ENCODE results near the gene SUN2. TPM values are rescaled to one million over a fixed set of nuclear protein-coding genes. Genes with fewer than 3 reads are reported as not detected.

The SUN2 gene
- total RNA-seq, 2 experiments from 2014 or later: 101 to 107 TPM

GRCh38 chr22:38694049-38694448, 61.7 kb downstream of the SUN2 start:
- CTCF ChIA-PET: no interaction called here
- Mint-ChIP-seq H3K27me3 (no peaks in the 10 kb centered on the region), H3K4me1 (ENCODE audit: low read depth) (peaks cover 48% of the 10 kb centered on the region), H3K4me3 (no peak overlapping the region), H3K36me3 (ENCODE audit: low read depth) (peaks cover 65% of the 10 kb centered on the region), H3K9me3 (no peaks in the 10 kb centered on the region), H3K27ac (no peak overlapping the region)
- intact Hi-C loops (cut with micrococcal nuclease): no loop called here
- DNase-seq (no peak), ATAC-seq (no peak)
- TF ChIP-seq, protein P1, sequence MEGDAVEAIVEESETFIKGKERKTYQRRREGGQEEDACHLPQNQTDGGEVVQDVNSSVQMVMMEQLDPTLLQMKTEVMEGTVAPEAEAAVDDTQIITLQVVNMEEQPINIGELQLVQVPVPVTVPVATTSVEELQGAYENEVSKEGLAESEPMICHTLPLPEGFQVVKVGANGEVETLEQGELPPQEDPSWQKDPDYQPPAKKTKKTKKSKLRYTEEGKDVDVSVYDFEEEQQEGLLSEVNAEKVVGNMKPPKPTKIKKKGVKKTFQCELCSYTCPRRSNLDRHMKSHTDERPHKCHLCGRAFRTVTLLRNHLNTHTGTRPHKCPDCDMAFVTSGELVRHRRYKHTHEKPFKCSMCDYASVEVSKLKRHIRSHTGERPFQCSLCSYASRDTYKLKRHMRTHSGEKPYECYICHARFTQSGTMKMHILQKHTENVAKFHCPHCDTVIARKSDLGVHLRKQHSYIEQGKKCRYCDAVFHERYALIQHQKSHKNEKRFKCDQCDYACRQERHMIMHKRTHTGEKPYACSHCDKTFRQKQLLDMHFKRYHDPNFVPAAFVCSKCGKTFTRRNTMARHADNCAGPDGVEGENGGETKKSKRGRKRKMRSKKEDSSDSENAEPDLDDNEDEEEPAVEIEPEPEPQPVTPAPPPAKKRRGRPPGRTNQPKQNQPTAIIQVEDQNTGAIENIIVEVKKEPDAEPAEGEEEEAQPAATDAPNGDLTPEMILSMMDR (IDR thresholded peaks at IDR 0.05): no peak
- POLR2A ChIA-PET: interaction anchor here (1.5 kb wide), 1 partner anchor 12 kb away, joined by 10 read pairs; the partner anchor contains the start of gene TOMM22

DNA sequence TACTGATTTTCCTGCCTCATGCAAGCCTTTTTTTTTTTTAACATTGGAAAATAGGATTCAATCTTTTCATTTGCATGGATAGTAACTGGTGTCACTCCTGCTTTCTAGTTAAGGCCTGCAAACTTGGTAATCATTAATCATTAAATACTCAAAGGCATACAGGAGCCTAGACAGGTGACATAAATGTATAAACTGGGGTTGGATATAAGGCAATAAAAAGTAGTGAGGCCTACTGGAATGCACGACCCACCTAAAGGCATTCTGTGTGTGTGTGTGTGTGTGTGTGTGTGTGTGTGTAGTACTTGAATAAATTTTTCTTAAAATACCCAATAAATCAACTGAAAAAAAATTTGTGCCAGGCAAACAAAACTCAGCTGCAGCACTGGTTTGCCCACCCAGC, 66.1 kb downstream of the SUN2 start:
- ChIA-PET CTCF (interaction anchor here (2.0 kb wide), 1 partner anchor 8 kb away, joined by 6 read pairs; the partner anchor contains the start of gene TOMM22), POLR2A (interaction anchor here (0.6 to 1.5 kb wide), 3 partner anchors 9 to 17 kb away, joined by 3 read pairs; no protein-coding TSS in a partner anchor)
- H3K27ac Mint-ChIP-seq: no peak overlapping the region
- H3K36me3 Mint-ChIP-seq (ENCODE audit: low read depth): peaks cover 53% of the 10 kb centered on the region
- DNase-seq: no peak
- intact Hi-C loops (cut with micrococcal nuclease): no loop called here
- H3K4me3 Mint-ChIP-seq: no peak overlapping the region
- ATAC-seq: no peak
- no peaks in the 10 kb centered on the region for H3K9me3 Mint-ChIP-seq
- TF ChIP-seq, protein P1 (IDR thresholded peaks at IDR 0.05): no peak
- peaks cover 13% of the 10 kb centered on the region for H3K4me1 Mint-ChIP-seq (ENCODE audit: low read depth)
- no peaks in the 10 kb centered on the region for H3K27me3 Mint-ChIP-seq

GRCh38 chr22:38685761-38686160, 70.0 kb downstream of the SUN2 start:
- peaks cover 58% of the 10 kb centered on the region for H3K36me3 Mint-ChIP-seq (ENCODE audit: low read depth)
- ATAC-seq (no peak), DNase-seq (no peak)
- ChIA-PET CTCF (no interaction called here), POLR2A (interaction anchor here (0.5 to 2.3 kb wide), 6 partner anchors 11 to 73 kb away, joined by 3 to 7 read pairs (median 3); no protein-coding TSS in a partner anchor)
- TF ChIP-seq, protein P1 (IDR thresholded peaks at IDR 0.05): no peak
- intact Hi-C loops (cut with micrococcal nuclease): no loop called here
- H3K9me3 Mint-ChIP-seq: no peaks in the 10 kb centered on the region
- H3K4me3 Mint-ChIP-seq: no peak overlapping the region
- no peak overlapping the region for H3K27ac Mint-ChIP-seq
- peaks cover 24% of the 10 kb centered on the region for H3K4me1 Mint-ChIP-seq (ENCODE audit: low read depth)
- no peaks in the 10 kb centered on the region for H3K27me3 Mint-ChIP-seq

GRCh38 chr22:38684895-38685294, 70.9 kb downstream of the SUN2 start:
- intact Hi-C loops (cut with micrococcal nuclease): no loop called here
- Mint-ChIP-seq H3K9me3 (no peaks in the 10 kb centered on the region), H3K27ac (peak overlapping the region; percentile 46), H3K4me3 (no peak overlapping the region), H3K4me1 (ENCODE audit: low read depth) (peaks cover 26% of the 10 kb centered on the region), H3K36me3 (ENCODE audit: low read depth) (peaks cover 57% of the 10 kb centered on the region), H3K27me3 (no peaks in the 10 kb centered on the region)
- ATAC-seq (no peak), DNase-seq (no peak)
- CTCF ChIA-PET: no interaction called here
- POLR2A ChIA-PET: interaction anchor here (1.2 kb wide), 1 partner anchor 11 kb away, joined by 4 read pairs; no protein-coding TSS in a partner anchor
- TF ChIP-seq, protein P1 (IDR thresholded peaks at IDR 0.05): no peak

Other genes with a start within 250 kb of the SUN2 start
- 100 to 1,000 TPM; 320 to 334 TPM for gene DDX17, start 249.7 kb downstream of the SUN2 start, total RNA-seq
- gene DMC1, start 185.8 kb downstream of the SUN2 start, total RNA-seq: 10 to 100 TPM; 14.2 to 15.1 TPM
- gene FAM227A, start 99.6 kb downstream of the SUN2 start, total RNA-seq: 1 to 10 TPM in 1 of 2 experiments, under 1 TPM in 1; 0.74 to 1.1 TPM
- gene CBY1, start 99.4 kb downstream of the SUN2 start, total RNA-seq: 10 to 100 TPM; 15.6 to 15.7 TPM
- gene TOMM22, start 74.0 kb downstream of the SUN2 start, total RNA-seq: 100 to 1,000 TPM; 155 to 158 TPM
- 10 to 100 TPM; 84.7 to 88.1 TPM for gene JOSD1, start 55.1 kb downstream of the SUN2 start, total RNA-seq
- 10 to 100 TPM; 93.3 to 97.6 TPM for gene GTPBP1, start 50.1 kb downstream of the SUN2 start, total RNA-seq
- gene DNAL4, start 38.1 kb upstream of the SUN2 start, total RNA-seq: 1 to 10 TPM; 5.5 to 6.0 TPM
- under 1 TPM; 0.69 to 0.83 TPM for gene NPTXR, start 88.0 kb upstream of the SUN2 start, total RNA-seq
- 10 to 100 TPM; 97.7 to 99.4 TPM for gene CBX6, start 116.2 kb upstream of the SUN2 start, total RNA-seq
- gene APOBEC3A, start 201.6 kb upstream of the SUN2 start, total RNA-seq: not detected
- gene APOBEC3B, start 226.3 kb upstream of the SUN2 start, total RNA-seq: 1 to 10 TPM; 5.0 to 5.1 TPM

Data from activated CD8-positive, alpha-beta T cell treated with anti-CD3 and anti-CD28 coated beads for 36 hours (primary cell).